ENCODE results near the gene ZNF516. TPM values are rescaled to one million over a fixed set of nuclear protein-coding genes. Genes with fewer than 3 reads are reported as not detected.
A peak's percentile ranks its signal among the peaks of the same experiment; 100 is the strongest.

ZNF516 gene
- total and polyA plus RNA-seq, 8 donors, result 5.4 to 21.3 (median 12.7) TPM

- intact Hi-C loops (cut with DNase I), result no loop called here
- no peak for DNase-seq
- Histone ChIP-seq H3K4me1 (peaks cover 7 to 20% (median 12%) of the 10 kb centered on the region in 3 donors), H3K27me3 (no peaks in the 10 kb centered on the region), H3K27ac (no peak overlapping the region), H3K36me3 (no peaks in the 10 kb centered on the region), H3K4me3 (no peak overlapping the region), H3K9me3 (no peaks in the 10 kb centered on the region)
- TF ChIP-seq, protein P1, sequence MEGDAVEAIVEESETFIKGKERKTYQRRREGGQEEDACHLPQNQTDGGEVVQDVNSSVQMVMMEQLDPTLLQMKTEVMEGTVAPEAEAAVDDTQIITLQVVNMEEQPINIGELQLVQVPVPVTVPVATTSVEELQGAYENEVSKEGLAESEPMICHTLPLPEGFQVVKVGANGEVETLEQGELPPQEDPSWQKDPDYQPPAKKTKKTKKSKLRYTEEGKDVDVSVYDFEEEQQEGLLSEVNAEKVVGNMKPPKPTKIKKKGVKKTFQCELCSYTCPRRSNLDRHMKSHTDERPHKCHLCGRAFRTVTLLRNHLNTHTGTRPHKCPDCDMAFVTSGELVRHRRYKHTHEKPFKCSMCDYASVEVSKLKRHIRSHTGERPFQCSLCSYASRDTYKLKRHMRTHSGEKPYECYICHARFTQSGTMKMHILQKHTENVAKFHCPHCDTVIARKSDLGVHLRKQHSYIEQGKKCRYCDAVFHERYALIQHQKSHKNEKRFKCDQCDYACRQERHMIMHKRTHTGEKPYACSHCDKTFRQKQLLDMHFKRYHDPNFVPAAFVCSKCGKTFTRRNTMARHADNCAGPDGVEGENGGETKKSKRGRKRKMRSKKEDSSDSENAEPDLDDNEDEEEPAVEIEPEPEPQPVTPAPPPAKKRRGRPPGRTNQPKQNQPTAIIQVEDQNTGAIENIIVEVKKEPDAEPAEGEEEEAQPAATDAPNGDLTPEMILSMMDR (IDR thresholded peaks at IDR 0.05), result no peak
- ATAC-seq, result no peak
- FAIRE-seq, result no peak
- WGBS, 2 donors, result 68 to 71% methylated on average over 3 of the region's 3 CpGs
These were observed 14.1 kb downstream of the ZNF516 start for GRCh38 chr18:76480913-76481312.

GRCh38 chr18:76479351-76480238 is 15.4 kb downstream of the ZNF516 start:
- Histone ChIP-seq H3K9me3 (no peaks in the 10 kb centered on the region), H3K27me3 (no peaks in the 10 kb centered on the region), H3K36me3 (no peaks in the 10 kb centered on the region), H3K27ac (no peak overlapping the region), H3K4me1 (peaks cover 7 to 17% (median 12%) of the 10 kb centered on the region in 3 donors), H3K4me3 (no peak overlapping the region)
- TF ChIP-seq, protein P1 (IDR thresholded peaks at IDR 0.05), result no peak
- ATAC-seq (no peak), FAIRE-seq (no peak), DNase-seq (no peak)
- intact Hi-C loops (cut with DNase I), result no loop called here
- 88 to 92% methylated on average over 13 of the region's 13 CpGs for WGBS, 2 donors

GRCh38 chr18:76476665-76477561 is 18.1 kb downstream of the ZNF516 start:
- peak; percentile 79 to 85 (median 83) for ATAC-seq
- 25 to 27% methylated on average over 16 of the region's 16 CpGs for WGBS, 2 donors
- peaks cover 7 to 12% (median 8%) of the 10 kb centered on the region in 3 donors for H3K4me1 ChIP-seq
- H3K27ac ChIP-seq, result peak overlapping the region; percentile 12 to 72 (median 48)
- no peaks in the 10 kb centered on the region for H3K36me3 ChIP-seq
- no peak for DNase-seq
- peak; percentile 82 for FAIRE-seq
- H3K4me3 ChIP-seq, result peak overlapping the region in 1 of 4 donors; percentile 22
- TF ChIP-seq, protein P1 (IDR thresholded peaks at IDR 0.05), result no peak
- no peaks in the 10 kb centered on the region for H3K27me3 ChIP-seq
- H3K9me3 ChIP-seq, result no peaks in the 10 kb centered on the region
- intact Hi-C loops (cut with DNase I), result no loop called here

GRCh38 chr18:76475450-76476194 is 19.4 kb downstream of the ZNF516 start:
- no peak for ATAC-seq
- Histone ChIP-seq H3K36me3 (no peaks in the 10 kb centered on the region), H3K27ac (no peak overlapping the region), H3K9me3 (no peaks in the 10 kb centered on the region), H3K4me3 (no peak overlapping the region), H3K4me1 (peaks cover 7 to 12% (median 8%) of the 10 kb centered on the region in 3 donors), H3K27me3 (no peaks in the 10 kb centered on the region)
- 83 to 89% methylated on average over 12 of the region's 12 CpGs for WGBS, 2 donors
- TF ChIP-seq, protein P1 (IDR thresholded peaks at IDR 0.05), result no peak
- no peak for DNase-seq
- no peak for FAIRE-seq
- intact Hi-C loops (cut with DNase I), result no loop called here
